GM12878 (cell line): ENCODE data around the gene TRAF3IP3. TPM values are rescaled to one million over a fixed set of nuclear protein-coding genes. Genes with fewer than 3 reads are reported as not detected.

Experiments used
- ATAC-seq: fragments of 200-7000 bp; cut with Tn5 transposase; 3 replicates; pipeline ENCODE4 v1.9.1; 2020; ENCODE audit warnings: mild to moderate bottlenecking, moderate library complexity
- BruUV-seq: library from RNA; stranded (reverse); fragments of 400-500 nt; replicated peaks from 2 replicates; lab custom pipeline; 2021; lab: Mats Ljungman, UMichigan
- CTCF ChIA-PET: fragments of 300-600 bp; sonication (Branson Sonifier 250); formaldehyde crosslinking; extraction: SDS; loops from one replicate; lab custom pipeline; 2021; ENCODE audit warnings: inconsistent platforms; lab: Yijun Ruan, JAX
- POLR2A ChIA-PET: fragments of 350-600 bp; formaldehyde crosslinking; extraction: SDS; loops from one replicate; lab custom pipeline; 2021; ENCODE audit warnings: inconsistent platforms; lab: Charles Lee
- RAD21 ChIA-PET: fragments of 300-600 bp; sonication (Branson Sonifier 250); formaldehyde crosslinking; loops from one replicate; lab custom pipeline; 2023; ENCODE audit warnings: antibody characterized with exemption; ENCODE audit not compliant: unreplicated experiment; lab: Charles Lee
- SMC1A ChIA-PET: fragments of 300-600 bp; sonication (Branson Sonifier 250); formaldehyde crosslinking; loops from one replicate; lab custom pipeline; 2023; ENCODE audit not compliant: unreplicated experiment, uncharacterized antibody; lab: Charles Lee
- DNase-seq: peaks from one replicate; pipeline ENCODE4 v3.0.0-alpha.2; 2011; ENCODE audit warnings: low read depth, low spot score
- FAIRE-seq: peaks from 3 replicates; lab custom pipeline; 2011; peaks lifted over from hg19 to GRCh38; lab: Jason Lieb, UNC
- H2AFZ ChIP-seq: 2 replicates; pipeline ENCODE4 v1.6.0; 2011; ENCODE audit warnings: low read depth, low read length, control low read depth; ENCODE audit not compliant: control insufficient read depth
- H3K27ac ChIP-seq: 2 replicates; pipeline ENCODE4 v1.5.1; 2011; ENCODE audit warnings: control low read depth; ENCODE audit not compliant: control insufficient read depth, insufficient read depth
- H3K27me3 ChIP-seq, 2 experiments: replicated peaks in 1 of 2; 2 replicates each; pipeline versions ENCODE4 v1.6.0 to v1.6.1; 2011; ENCODE audit warnings: low read length in 1 of 2; ENCODE audit not compliant: control insufficient read depth in 2 of 2, insufficient read depth in 2 of 2
- H3K36me3 ChIP-seq, 2 experiments: 2 replicates each; pipeline ENCODE4 v1.5.1; 2011; ENCODE audit warnings: low read length in 1 of 2; ENCODE audit not compliant: control insufficient read depth in 2 of 2, insufficient read depth in 2 of 2
- H3K4me1 ChIP-seq: 2 replicates; pipeline ENCODE4 v1.6.1; 2011; ENCODE audit warnings: mild to moderate bottlenecking, low read length, moderate library complexity, mixed read lengths; ENCODE audit not compliant: control insufficient read depth, insufficient read depth
- H3K4me2 ChIP-seq: 2 replicates; pipeline ENCODE4 v1.6.0; 2011; ENCODE audit warnings: control low read depth; ENCODE audit not compliant: control insufficient read depth, insufficient read depth
- H3K4me3 ChIP-seq: fragments of 200-600 bp; sonication (generic); 2 replicates; pipeline ENCODE4 v1.5.1; 2016
- H3K79me2 ChIP-seq: 2 replicates; pipeline ENCODE4 v1.6.0; 2011; ENCODE audit warnings: low read length; ENCODE audit not compliant: control insufficient read depth, insufficient read depth
- H3K9ac ChIP-seq: 2 replicates; pipeline ENCODE4 v1.8.0; 2011; ENCODE audit warnings: low read length, control low read depth, mixed read lengths; ENCODE audit not compliant: control insufficient read depth, insufficient read depth
- H3K9me3 ChIP-seq: replicated peaks from 3 replicates; pipeline ENCODE4 v1.5.1; 2011; ENCODE audit warnings: mild to moderate bottlenecking, low read length; ENCODE audit not compliant: control insufficient read depth, insufficient read depth
- H4K20me1 ChIP-seq: 2 replicates; pipeline ENCODE4 v1.6.0; 2011; ENCODE audit not compliant: control insufficient read depth, insufficient read depth
- BACH1 ChIP-seq: fragments of 450-650 bp; IDR thresholded peaks from 2 replicates; pipeline ENCODE4 v1.6.1; 2017; ENCODE audit warnings: mild to moderate bottlenecking, borderline replicate concordance
- CREM ChIP-seq: IDR thresholded peaks from 2 replicates; pipeline ENCODE4 v1.6.1; 2014; ENCODE audit warnings: antibody characterized with exemption, low read depth
- ETV6 ChIP-seq, 2 experiments: fragments of 450-650 bp in 1 of 2; IDR thresholded peaks in 1 of 2; conservative IDR thresholded peaks in 1 of 2; 2 replicates each; pipeline ENCODE4 v1.6.1; 2014; ENCODE audit warnings: antibody characterized with exemption in 1 of 2, borderline replicate concordance in 1 of 2, low read depth in 1 of 2, mild to moderate bottlenecking in 1 of 2, moderate library complexity in 1 of 2
- FOXK2 ChIP-seq: fragments of 450-650 bp; IDR thresholded peaks from 2 replicates; pipeline ENCODE4 v1.6.1; 2017; ENCODE audit warnings: mild to moderate bottlenecking, moderate library complexity
- GABPA ChIP-seq: IDR thresholded peaks from 2 replicates; pipeline ENCODE4 v1.6.1; 2014; ENCODE audit warnings: antibody characterized with exemption, low read depth, mild to moderate bottlenecking, inconsistent platforms
- IRF3 ChIP-seq: fragments of 450-650 bp; IDR thresholded peaks from 2 replicates; pipeline ENCODE4 v1.6.1; 2014; ENCODE audit warnings: mild to moderate bottlenecking
- IRF5 ChIP-seq: fragments of 450-650 bp; IDR thresholded peaks from 2 replicates; pipeline ENCODE4 v1.6.1; 2017; ENCODE audit warnings: borderline replicate concordance
- MAX ChIP-seq: IDR thresholded peaks from 2 replicates; pipeline ENCODE4 v1.6.1; 2012; ENCODE audit warnings: low read depth, low read length, improper control_type of control experiment
- MEF2A ChIP-seq: IDR thresholded peaks from 2 replicates; pipeline ENCODE4 v1.6.1; 2011; ENCODE audit warnings: low read depth, mild to moderate bottlenecking, low read length, moderate library complexity; ENCODE audit not compliant: insufficient read depth
- MTA2 ChIP-seq: fragments of 450-650 bp; IDR thresholded peaks from 2 replicates; pipeline ENCODE4 v1.6.1; 2016; ENCODE audit warnings: low read depth, mild to moderate bottlenecking, moderate library complexity
- RAD51 ChIP-seq: fragments of 450-650 bp; IDR thresholded peaks from 2 replicates; pipeline ENCODE4 v1.6.1; 2016; ENCODE audit warnings: moderate library complexity, mild to moderate bottlenecking, inconsistent platforms
- RELA ChIP-seq: fragments of 450-650 bp; IDR thresholded peaks from 2 replicates; pipeline ENCODE4 v1.8.0; 2014; ENCODE audit warnings: borderline replicate concordance; ENCODE audit not compliant: partially characterized antibody
- SIN3A ChIP-seq: IDR thresholded peaks from 2 replicates; pipeline ENCODE4 v1.6.1; 2012; ENCODE audit warnings: low read depth, low read length, improper control_type of control experiment
- SP1 ChIP-seq: IDR thresholded peaks from one replicate; pipeline ENCODE4 v1.6.1; 2011; ENCODE audit warnings: low read depth, low read length
- TAF1 ChIP-seq: IDR thresholded peaks from 2 replicates; pipeline ENCODE4 v1.6.1; 2011; ENCODE audit warnings: mild to moderate bottlenecking, low read depth, low read length, borderline replicate concordance
- ZBED1 ChIP-seq: IDR thresholded peaks from 2 replicates; pipeline ENCODE4 v1.6.1; 2016; ENCODE audit warnings: borderline replicate concordance
- ZNF217 ChIP-seq: fragments of 450-650 bp; IDR thresholded peaks from 2 replicates; pipeline ENCODE4 v1.6.1; 2017; ENCODE audit warnings: antibody characterized with exemption, mild to moderate bottlenecking
- ZNF622 ChIP-seq: fragments of 450-650 bp; IDR thresholded peaks from 2 replicates; pipeline ENCODE4 v1.6.1; 2017; ENCODE audit warnings: mild to moderate bottlenecking, inconsistent platforms
- ZSCAN29 ChIP-seq: fragments of 450-650 bp; IDR thresholded peaks from 2 replicates; pipeline ENCODE4 v1.6.1; 2017; ENCODE audit warnings: mild to moderate bottlenecking, moderate library complexity
- WGBS: methylation state at CpG from one replicate; pipeline ENCODE4 v1.1.6; 2016; ENCODE audit warnings: low lambda C conversion rate; ENCODE audit not compliant: insufficient replicate concordance, insufficient coverage; ENCODE audit errors: missing lambda C conversion rate; 5-methylcytosine and 5-hydroxymethylcytosine counted together
- in situ Hi-C: fragments of 300-500 bp; cut with MboI; formaldehyde crosslinking; loops from 9 replicates; pipeline ENCODE4 v1.14.3; 2018; ENCODE audit warnings: mixed read lengths
- intact Hi-C: fragments of 100-400 bp; cut with micrococcal nuclease; formaldehyde crosslinking; loops from one replicate; pipeline ENCODE4 v1.14.2; 2022; ENCODE audit not compliant: unreplicated experiment
- polyA plus RNA-seq, 11 experiments: library from polyadenylated mRNA; depleted of rRNA in 4 of 11; unstranded in 6 of 11; stranded (reverse) in 5 of 11; fragments of >200 nt; fragmentation: Nextera tagmentation in 4 of 11; fragmentation: Illumina TruSeq in 1 of 11; extraction: Ambion mirVana in 4 of 11; extraction: Trizol in 1 of 11; gene quantifications; 1 replicate in 1 of 11; 2 replicates in 10 of 11; pipeline versions ENCODE4 v1.2.1 to v1.2.3, GENCODE V29; 2011 to 2016; ENCODE audit warnings: inconsistent platforms in 2 of 11, missing spikeins in 2 of 11, low read depth in 1 of 11
- total RNA-seq, 4 experiments: library from RNA; depleted of rRNA in 3 of 4; stranded (reverse); fragments of >200 nt in 3 of 4; fragmentation: Illumina TruSeq in 1 of 4; extraction: Trizol in 1 of 4; gene quantifications; 2 replicates each; pipeline versions ENCODE4 v1.2.1 to v1.2.3, GENCODE V29; 2013 to 2021
- TF ChIP-seq, protein P1 (sequence below): fragments of 150-350 bp; IDR thresholded peaks from 2 replicates; pipeline ENCODE4 v1.6.1; 2016; ENCODE audit warnings: low read depth, low read length

TRAF3IP3 gene
- total and polyA plus RNA-seq, 10 of the 15 experiments (the other 5 are each of a cell fraction or from before 2014, with no cell fraction given), result 61.6 to 121 (median 96.5) TPM

DNA sequence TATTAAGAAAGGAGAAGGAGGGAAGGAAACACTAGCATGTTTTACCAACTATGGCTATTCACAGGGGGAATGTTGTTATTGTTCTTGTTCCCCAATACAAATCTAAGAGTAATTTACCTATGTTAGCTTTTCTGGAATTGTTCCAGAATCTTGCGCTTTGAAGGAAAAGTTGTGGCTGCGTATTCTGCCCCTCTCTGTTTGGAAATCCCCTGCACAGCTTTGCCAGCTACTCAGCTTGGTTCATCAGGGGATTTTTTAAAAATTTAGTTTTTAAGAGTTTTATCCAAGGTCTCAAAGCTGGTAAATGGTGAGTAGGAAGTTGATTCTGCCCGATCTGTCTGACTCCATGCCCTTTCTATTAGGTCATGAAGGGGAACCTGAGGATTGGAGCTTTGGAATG, 59.6 kb downstream of the TRAF3IP3 start:
- no peak for TF ChIP-seq SIN3A
- TF ChIP-seq BACH1, result no peak
- TF ChIP-seq MEF2A, result no peak
- no peak for TF ChIP-seq CREM
- TF ChIP-seq IRF5, result no peak
- TF ChIP-seq SP1, result no peak
- no peak for TF ChIP-seq MTA2
- TF ChIP-seq, protein P1, sequence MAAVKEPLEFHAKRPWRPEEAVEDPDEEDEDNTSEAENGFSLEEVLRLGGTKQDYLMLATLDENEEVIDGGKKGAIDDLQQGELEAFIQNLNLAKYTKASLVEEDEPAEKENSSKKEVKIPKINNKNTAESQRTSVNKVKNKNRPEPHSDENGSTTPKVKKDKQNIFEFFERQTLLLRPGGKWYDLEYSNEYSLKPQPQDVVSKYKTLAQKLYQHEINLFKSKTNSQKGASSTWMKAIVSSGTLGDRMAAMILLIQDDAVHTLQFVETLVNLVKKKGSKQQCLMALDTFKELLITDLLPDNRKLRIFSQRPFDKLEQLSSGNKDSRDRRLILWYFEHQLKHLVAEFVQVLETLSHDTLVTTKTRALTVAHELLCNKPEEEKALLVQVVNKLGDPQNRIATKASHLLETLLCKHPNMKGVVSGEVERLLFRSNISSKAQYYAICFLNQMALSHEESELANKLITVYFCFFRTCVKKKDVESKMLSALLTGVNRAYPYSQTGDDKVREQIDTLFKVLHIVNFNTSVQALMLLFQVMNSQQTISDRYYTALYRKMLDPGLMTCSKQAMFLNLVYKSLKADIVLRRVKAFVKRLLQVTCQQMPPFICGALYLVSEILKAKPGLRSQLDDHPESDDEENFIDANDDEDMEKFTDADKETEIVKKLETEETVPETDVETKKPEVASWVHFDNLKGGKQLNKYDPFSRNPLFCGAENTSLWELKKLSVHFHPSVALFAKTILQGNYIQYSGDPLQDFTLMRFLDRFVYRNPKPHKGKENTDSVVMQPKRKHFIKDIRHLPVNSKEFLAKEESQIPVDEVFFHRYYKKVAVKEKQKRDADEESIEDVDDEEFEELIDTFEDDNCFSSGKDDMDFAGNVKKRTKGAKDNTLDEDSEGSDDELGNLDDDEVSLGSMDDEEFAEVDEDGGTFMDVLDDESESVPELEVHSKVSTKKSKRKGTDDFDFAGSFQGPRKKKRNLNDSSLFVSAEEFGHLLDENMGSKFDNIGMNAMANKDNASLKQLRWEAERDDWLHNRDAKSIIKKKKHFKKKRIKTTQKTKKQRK, result no peak
- TF ChIP-seq ETV6 (conservative IDR thresholded peaks at IDR 0.05 in 1 of 2, IDR thresholded peaks at IDR 0.05 in 1 of 2; ENCODE audit: borderline replicate concordance in 1 of 2, low read depth in 1 of 2), result no peak
- TF ChIP-seq TAF1, result no peak
- TF ChIP-seq MAX, result no peak
- no peak for TF ChIP-seq ZNF217
- no peak for TF ChIP-seq ZNF622
- no peak for TF ChIP-seq RELA
- no peak for TF ChIP-seq RAD51
- TF ChIP-seq ZSCAN29, result no peak
- no peak for TF ChIP-seq ZBED1
- no peak for TF ChIP-seq FOXK2
- no peak for TF ChIP-seq GABPA
- no peak for TF ChIP-seq IRF3
- Histone ChIP-seq H2AFZ (no peak overlapping the region; the same call in 1 of the 2 replicates), H3K27me3 (no peaks in the 10 kb centered on the region; a peak in 1 of 4 replicates), H3K4me1 (no peaks in the 10 kb centered on the region), H3K79me2 (no peaks in the 10 kb centered on the region), H3K9me3 (no peaks in the 10 kb centered on the region), H3K4me3 (no peak overlapping the region), H3K36me3 (no peaks in the 10 kb centered on the region), H4K20me1 (no peaks in the 10 kb centered on the region), H3K9ac (no peak overlapping the region), H3K4me2 (no peak overlapping the region), H3K27ac (no peak overlapping the region)
- no peak for DNase-seq
- no peak for FAIRE-seq
- no TSS peak for BruUV-seq
- SMC1A ChIA-PET, result interaction anchor here (0.7 to 7.0 kb wide), 14 partner anchors 8 to 80 kb away, joined by 3 to 49 read pairs (median 4); partner anchors contain the start of genes TRAF3IP3 and UTP25
- CTCF ChIA-PET, result interaction anchor here (0.7 to 4.7 kb wide), 9 partner anchors 7 to 248 kb away, joined by 3 to 49 read pairs (median 4); partner anchors contain the start of gene UTP25
- in situ Hi-C loops (no loop called here), intact Hi-C loops (no loop called here)
- RAD21 ChIA-PET, result interaction anchor here (0.8 to 1.7 kb wide), 8 partner anchors 9 to 215 kb away, joined by 3 to 6 read pairs (median 4); partner anchors contain the start of genes C1orf74 and UTP25
- WGBS, result 65% methylated on average over 3 of the region's 3 CpGs
- POLR2A ChIA-PET, result interaction anchor here (0.8 to 1.4 kb wide), 5 partner anchors 8 to 49 kb away, joined by 3 to 5 read pairs (median 4); partner anchors contain the start of gene C1orf74
- ATAC-seq, result peak; percentile 56
